Measurements from ENCODE around the gene KIF4A.
"Not testable (repeated sequence)": the region's sequence is repeated elsewhere in the genome, so short reads cannot be mapped to it uniquely, and the experiment has no call there.

KIF4A gene

DNA sequence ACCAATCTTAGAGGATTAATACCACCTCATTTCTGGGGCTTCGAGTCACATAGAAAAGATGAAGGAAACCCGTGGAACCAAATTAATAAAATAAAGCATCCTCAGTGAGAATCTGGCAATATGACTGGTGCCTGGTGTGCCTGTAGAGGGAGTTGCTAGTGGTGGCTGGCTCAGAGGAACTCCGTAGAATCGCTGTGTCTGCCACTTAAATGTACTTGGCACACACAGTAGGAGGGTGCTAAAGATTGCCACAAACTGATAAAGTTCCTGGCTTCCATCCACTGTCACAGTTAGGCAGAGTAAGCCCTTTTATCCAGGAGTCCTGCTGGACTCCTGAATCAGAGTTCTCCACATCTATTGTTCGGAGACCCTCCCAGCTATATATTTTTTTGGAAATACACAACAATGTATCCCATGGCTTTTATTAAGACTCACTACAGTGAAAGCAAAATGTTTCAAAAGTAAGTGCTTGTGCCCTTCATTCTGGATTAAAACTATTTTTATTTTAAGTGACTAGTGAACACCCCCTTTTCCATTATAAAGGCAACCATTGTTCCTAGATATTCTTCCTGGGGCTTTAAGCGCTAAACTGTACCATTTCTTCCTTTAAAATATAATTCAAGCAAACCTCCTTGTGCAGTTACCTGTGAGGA, 56.6 kb downstream of the KIF4A start:
- H3K4me3 ChIP-seq (ENCODE audit: control insufficient read depth, low read depth, low read length) = no peak overlapping the region
- no peak for DNase-seq (ENCODE audit: low read depth)
- TF ChIP-seq, protein P1, sequence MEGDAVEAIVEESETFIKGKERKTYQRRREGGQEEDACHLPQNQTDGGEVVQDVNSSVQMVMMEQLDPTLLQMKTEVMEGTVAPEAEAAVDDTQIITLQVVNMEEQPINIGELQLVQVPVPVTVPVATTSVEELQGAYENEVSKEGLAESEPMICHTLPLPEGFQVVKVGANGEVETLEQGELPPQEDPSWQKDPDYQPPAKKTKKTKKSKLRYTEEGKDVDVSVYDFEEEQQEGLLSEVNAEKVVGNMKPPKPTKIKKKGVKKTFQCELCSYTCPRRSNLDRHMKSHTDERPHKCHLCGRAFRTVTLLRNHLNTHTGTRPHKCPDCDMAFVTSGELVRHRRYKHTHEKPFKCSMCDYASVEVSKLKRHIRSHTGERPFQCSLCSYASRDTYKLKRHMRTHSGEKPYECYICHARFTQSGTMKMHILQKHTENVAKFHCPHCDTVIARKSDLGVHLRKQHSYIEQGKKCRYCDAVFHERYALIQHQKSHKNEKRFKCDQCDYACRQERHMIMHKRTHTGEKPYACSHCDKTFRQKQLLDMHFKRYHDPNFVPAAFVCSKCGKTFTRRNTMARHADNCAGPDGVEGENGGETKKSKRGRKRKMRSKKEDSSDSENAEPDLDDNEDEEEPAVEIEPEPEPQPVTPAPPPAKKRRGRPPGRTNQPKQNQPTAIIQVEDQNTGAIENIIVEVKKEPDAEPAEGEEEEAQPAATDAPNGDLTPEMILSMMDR (IDR thresholded peaks at IDR 0.05; ENCODE audit: control insufficient read depth, insufficient read depth, low read depth, low read length, missing control alignments) = no peak

DNA sequence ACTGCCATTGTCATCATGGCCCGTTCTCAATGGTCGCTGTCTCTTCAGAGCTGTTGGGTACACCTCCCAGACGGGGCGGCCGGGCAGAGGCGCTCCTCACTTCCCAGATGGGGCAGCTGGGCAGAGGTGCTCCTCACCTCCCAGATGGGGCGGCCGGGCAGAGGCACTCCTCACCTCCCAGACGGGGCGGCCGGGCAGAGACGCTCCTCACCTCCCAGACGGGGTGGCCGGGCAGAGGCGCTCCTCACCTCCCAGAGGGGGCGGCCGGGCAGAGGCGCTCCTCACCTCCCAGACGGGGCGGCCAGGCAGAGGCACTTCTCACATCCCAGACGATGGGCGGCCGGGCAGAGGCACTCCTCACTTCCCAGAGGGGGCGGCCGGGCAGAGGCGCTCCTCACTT, 58.9 kb downstream of the KIF4A start:
- H3K4me3 ChIP-seq (ENCODE audit: control insufficient read depth, low read depth, low read length); DNase-seq (ENCODE audit: low read depth): not testable (repeated sequence)

DNA sequence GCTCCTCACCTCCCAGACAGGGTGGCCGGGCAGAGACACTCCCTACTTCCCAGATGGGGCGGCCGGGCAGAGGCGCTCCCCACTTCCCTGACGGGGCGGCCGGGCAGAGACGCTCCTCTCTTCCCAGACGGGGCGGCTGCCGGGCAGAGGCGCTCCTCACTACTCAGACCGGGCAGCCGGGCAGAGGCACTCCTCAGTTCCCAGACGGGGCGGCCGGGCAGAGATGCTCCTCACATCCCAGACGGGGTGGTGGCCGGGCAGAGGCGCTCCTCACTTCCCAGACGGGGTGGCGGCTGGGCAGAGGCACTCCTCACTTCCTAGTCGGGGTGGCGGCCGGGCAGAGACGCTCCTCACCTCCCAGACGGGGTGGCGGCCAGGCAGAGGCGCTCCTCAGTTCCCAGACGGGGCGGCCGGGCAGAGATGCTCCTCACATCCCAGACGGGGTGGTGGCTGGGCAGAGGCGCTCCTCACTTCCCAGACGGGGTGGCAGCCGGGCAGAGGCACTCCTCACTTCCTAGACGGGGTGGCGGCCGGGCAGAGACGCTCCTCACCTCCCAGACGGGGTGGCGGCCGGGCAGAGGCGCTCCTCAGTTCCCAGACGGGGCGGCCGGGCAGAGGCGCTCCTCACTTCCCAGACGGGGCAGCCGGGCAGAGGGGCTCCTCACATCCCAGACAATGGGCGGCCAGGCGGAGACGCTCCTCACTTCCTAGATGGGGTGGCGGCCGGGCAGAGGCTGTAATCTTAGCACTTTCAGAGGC, 59.6 kb downstream of the KIF4A start:
- not testable (repeated sequence) for H3K4me3 ChIP-seq (ENCODE audit: control insufficient read depth, low read depth, low read length); DNase-seq (ENCODE audit: low read depth)

DNA sequence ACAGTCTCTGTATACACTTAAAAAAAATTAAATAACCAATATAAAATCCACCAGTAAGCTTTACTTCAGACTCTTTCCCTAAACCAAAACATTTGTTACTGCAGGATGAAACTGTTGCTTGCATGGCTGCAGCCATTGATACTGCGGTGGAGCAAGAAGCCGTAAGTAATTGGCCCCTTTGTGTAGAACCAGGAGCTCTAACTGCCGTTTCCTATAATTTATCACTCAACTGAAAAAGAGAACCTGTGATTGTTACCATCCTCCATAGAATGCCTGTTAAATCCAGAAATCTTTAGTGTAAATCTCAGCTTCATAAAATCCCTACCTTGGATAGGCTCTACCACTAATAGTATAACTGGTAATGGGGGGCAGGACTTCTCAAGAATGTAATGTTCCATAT, 62.6 kb downstream of the KIF4A start:
- H3K4me3 ChIP-seq (ENCODE audit: control insufficient read depth, low read depth, low read length) = no peak overlapping the region
- DNase-seq (ENCODE audit: low read depth) = no peak
- TF ChIP-seq, protein P1 (IDR thresholded peaks at IDR 0.05; ENCODE audit: control insufficient read depth, insufficient read depth, low read depth, low read length, missing control alignments) = no peak

DNA sequence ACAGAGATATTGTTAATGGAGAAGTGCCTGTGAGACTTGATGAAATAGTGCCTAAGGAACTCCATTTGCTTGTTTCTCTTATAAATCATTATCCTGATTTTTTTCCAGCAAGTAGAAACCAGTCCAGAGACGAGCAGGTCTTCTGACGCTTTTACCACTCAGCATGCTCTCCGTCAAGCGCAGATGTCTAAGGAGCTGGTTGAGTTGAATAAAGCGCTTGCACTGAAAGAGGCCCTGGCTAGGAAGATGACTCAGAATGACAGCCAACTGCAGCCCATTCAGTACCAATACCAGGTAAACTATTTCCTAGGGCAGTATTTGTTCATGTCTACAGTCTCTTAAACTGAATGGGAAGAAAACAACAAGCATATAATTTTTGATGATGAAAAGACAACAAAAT, 63.6 kb downstream of the KIF4A start:
- TF ChIP-seq, protein P1 (IDR thresholded peaks at IDR 0.05; ENCODE audit: control insufficient read depth, insufficient read depth, low read depth, low read length, missing control alignments) = no peak
- no peak overlapping the region for H3K4me3 ChIP-seq (ENCODE audit: control insufficient read depth, low read depth, low read length)
- DNase-seq (ENCODE audit: low read depth) = no peak

DNA sequence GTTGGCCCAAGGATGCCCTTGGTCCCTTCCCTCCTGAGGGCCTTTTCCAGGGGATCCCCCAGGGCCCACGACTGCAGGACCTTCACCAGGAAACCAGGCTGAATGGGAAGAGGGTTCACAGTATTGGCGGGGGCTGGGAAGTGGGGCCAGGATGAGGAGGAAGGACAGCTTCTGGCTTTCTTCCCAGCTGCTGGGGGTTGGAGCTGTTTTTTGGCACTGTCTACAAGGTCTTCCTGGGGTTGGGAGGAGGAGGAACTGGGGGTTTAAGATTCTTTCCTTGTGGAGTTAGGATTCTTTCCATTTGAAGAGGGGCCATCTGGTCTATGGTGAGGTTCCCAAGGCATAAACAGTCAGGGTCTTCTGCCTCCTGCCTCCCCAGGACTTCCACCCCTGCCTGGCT, 64.8 kb downstream of the KIF4A start:
- DNase-seq (ENCODE audit: low read depth) = no peak
- TF ChIP-seq, protein P1 (IDR thresholded peaks at IDR 0.05; ENCODE audit: control insufficient read depth, insufficient read depth, low read depth, low read length, missing control alignments) = no peak
- no peak overlapping the region for H3K4me3 ChIP-seq (ENCODE audit: control insufficient read depth, low read depth, low read length)

DNA sequence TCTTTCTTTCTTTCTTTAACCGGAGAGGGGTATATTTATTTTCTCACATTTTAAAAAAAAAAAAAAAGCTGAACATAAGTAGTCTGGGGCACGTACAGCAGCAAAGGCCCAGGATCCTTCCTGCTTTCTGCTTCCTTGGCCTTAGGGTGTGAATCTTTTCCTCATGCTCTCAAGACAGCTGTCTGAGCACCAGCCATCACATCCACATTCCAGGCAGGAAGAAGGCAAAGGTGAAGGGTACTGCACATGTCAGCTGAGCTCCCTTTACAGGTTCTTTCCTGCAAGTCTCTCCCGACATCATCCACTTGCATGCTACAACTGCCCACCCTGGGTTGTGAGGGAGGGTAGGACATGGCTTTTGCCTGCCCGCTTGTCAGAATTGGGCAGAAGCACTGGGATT, 69.6 kb downstream of the KIF4A start:
- TF ChIP-seq, protein P1 (IDR thresholded peaks at IDR 0.05; ENCODE audit: control insufficient read depth, insufficient read depth, low read depth, low read length, missing control alignments) = no peak
- DNase-seq (ENCODE audit: low read depth) = no peak
- no peak overlapping the region for H3K4me3 ChIP-seq (ENCODE audit: control insufficient read depth, low read depth, low read length)
